OCI-M1 (cell line): ENCODE measurements around the gene PCDHA1.
A peak's percentile ranks its signal among the peaks of the same experiment; 100 is the strongest.
"Not testable (repeated sequence)": the region's sequence is repeated elsewhere in the genome, so short reads cannot be mapped to it uniquely, and the experiment has no call there.

ENCODE experiments used
- DNase-seq: peaks from one replicate; lab custom pipeline; 2025; lab: John Stamatoyannopoulos, UW

The PCDHA1 gene

GRCh38 chr5:140785905-140786686 lies at the start of gene PCDHA1:
Gene PCDHA1, plus strand, starts transcription at chr5:140786140.
- peak; percentile 62 for DNase-seq

- DNase-seq = no peak
These were observed 48.5 kb upstream of the PCDHA1 start for GRCh38 chr5:140737486-140737885.

GRCh38 chr5:140741967-140742366 lies 44.0 kb upstream of the PCDHA1 start:
- no peak for DNase-seq

GRCh38 chr5:140753561-140753960 lies 32.4 kb upstream of the PCDHA1 start:
- DNase-seq = no peak

GRCh38 chr5:140764177-140764973 lies 21.6 kb upstream of the PCDHA1 start:
- peak; percentile 4 for DNase-seq

GRCh38 chr5:140767444-140767843 lies 18.5 kb upstream of the PCDHA1 start:
- no peak for DNase-seq

- no peak for DNase-seq
These were observed 5.4 kb upstream of the PCDHA1 start for GRCh38 chr5:140780512-140780911.

GRCh38 chr5:140787422-140787821 lies 1.5 kb downstream of the PCDHA1 start:
- DNase-seq = not testable (repeated sequence)

- DNase-seq = not testable (repeated sequence)
These were observed 2.0 kb downstream of the PCDHA1 start for GRCh38 chr5:140787849-140788504.

- peak; percentile 33 for DNase-seq
These were observed 5.1 kb downstream of the PCDHA1 start for GRCh38 chr5:140791089-140791488.

GRCh38 chr5:140794595-140795258 lies 8.8 kb downstream of the PCDHA1 start, which contains the start of gene PCDHA2:
Gene PCDHA2, plus strand, starts transcription at chr5:140794852.
- DNase-seq = no peak

- no peak for DNase-seq
These were observed 9.3 kb downstream of the PCDHA1 start for GRCh38 chr5:140795259-140795641.

- DNase-seq = not testable (repeated sequence)
These were observed 10.3 kb downstream of the PCDHA1 start for GRCh38 chr5:140796072-140796717.

GRCh38 chr5:140796718-140797095 lies 10.8 kb downstream of the PCDHA1 start:
- DNase-seq = no peak

GRCh38 chr5:140800816-140801493 lies 15.0 kb downstream of the PCDHA1 start, which contains the start of gene PCDHA3:
Gene PCDHA3, plus strand, starts transcription at chr5:140801057.
- no peak for DNase-seq

- DNase-seq = no peak
These were observed 15.5 kb downstream of the PCDHA1 start for GRCh38 chr5:140801494-140801841.

- not testable (repeated sequence) for DNase-seq
These were observed 16.4 kb downstream of the PCDHA1 start for GRCh38 chr5:140802381-140802780.

GRCh38 chr5:140802781-140803271 lies 16.9 kb downstream of the PCDHA1 start:
- no peak for DNase-seq

GRCh38 chr5:140806834-140807775 lies 21.2 kb downstream of the PCDHA1 start, which contains the start of gene PCDHA4:
Gene PCDHA4, plus strand, starts transcription at chr5:140807068.
- DNase-seq = peak; percentile 8
